Ascending aorta (tissue), 2 donors: ENCODE measurements around the gene PREP. TPM values are rescaled to one million over a fixed set of nuclear protein-coding genes. Genes with fewer than 3 reads are reported as not detected.

Experiments
- DNase-seq, 2 donors: peaks; one replicate each; pipeline ENCODE4 v3.0.0-alpha.2; 2019; ENCODE audit warnings: low spot score in 2 of 2
- H3K27ac ChIP-seq, 2 donors: fragments of 200-600 bp; sonication (generic); one replicate each; pipeline ENCODE4 v1.5.1; 2016 to 2017; ENCODE audit warnings: mild to moderate bottlenecking in 1 of 2
- H3K27me3 ChIP-seq: fragments of 200-600 bp; sonication (generic); one replicate; pipeline ENCODE4 v1.5.1; 2017
- H3K36me3 ChIP-seq, 2 donors: fragments of 200-600 bp; sonication (generic); one replicate each; pipeline ENCODE4 v1.5.1; 2016
- H3K4me1 ChIP-seq, 2 donors: fragments of 200-600 bp; sonication (generic); one replicate each; pipeline ENCODE4 v1.5.1; 2016 to 2017; ENCODE audit warnings: mild to moderate bottlenecking in 1 of 2
- H3K4me3 ChIP-seq, 2 donors: fragments of 200-600 bp; sonication (generic); one replicate each; pipeline ENCODE4 v1.5.1; 2016 to 2017; ENCODE audit warnings: mild to moderate bottlenecking in 1 of 2
- H3K9me3 ChIP-seq, 2 donors: fragments of 200-600 bp; sonication (generic); one replicate each; pipeline ENCODE4 v1.5.1; 2016
- intact Hi-C: fragments of 100-400 bp; cut with DNase I; formaldehyde crosslinking; loops from one replicate; pipeline ENCODE4 v1.15.1; 2023
- total RNA-seq: library from RNA; depleted of rRNA; stranded (reverse); fragments of >200 nt; gene quantifications from one replicate; pipeline ENCODE4 v1.1.0, GENCODE V29; 2016
- TF ChIP-seq, protein P1 (sequence below), 3 experiments: fragments of 200-600 bp in 2 of 3; fragments of 450-650 bp in 1 of 3; sonication (generic) in 2 of 3; IDR thresholded peaks; one replicate each; pipeline ENCODE4 v1.5.1; 2016 to 2019; ENCODE audit warnings: antibody characterized with exemption in 3 of 3, mild to moderate bottlenecking in 1 of 3, moderate library complexity in 1 of 3

PREP gene
- total RNA-seq, 1 donor from 2014 or later = 5.1 TPM

DNA sequence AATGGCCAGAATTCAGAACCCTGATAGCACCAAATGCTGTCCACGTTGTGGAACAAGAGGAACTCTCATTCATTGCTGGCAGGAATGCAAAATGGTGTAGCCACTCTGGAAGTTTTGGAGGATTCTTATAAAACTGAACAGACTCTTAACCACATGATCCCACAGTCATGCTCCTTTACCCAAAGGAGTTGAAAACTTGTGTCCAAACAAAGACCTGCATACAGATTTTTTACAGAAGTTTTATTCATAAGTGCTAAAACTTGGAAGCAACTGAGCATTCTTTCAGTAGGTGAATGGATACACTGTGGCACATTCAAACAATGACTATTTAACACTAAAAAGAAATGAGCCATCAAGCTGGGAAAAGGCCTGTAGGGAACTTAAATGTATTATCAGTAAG, 32.5 kb downstream of the PREP start:
- no peak for DNase-seq
- Histone ChIP-seq H3K27ac (no peak overlapping the region), H3K4me1 (no peaks in the 10 kb centered on the region), H3K36me3 (peaks cover 18 to 46% of the 10 kb centered on the region in 2 donors), H3K27me3 (no peaks in the 10 kb centered on the region), H3K4me3 (no peak overlapping the region), H3K9me3 (no peaks in the 10 kb centered on the region)
- TF ChIP-seq, protein P1, sequence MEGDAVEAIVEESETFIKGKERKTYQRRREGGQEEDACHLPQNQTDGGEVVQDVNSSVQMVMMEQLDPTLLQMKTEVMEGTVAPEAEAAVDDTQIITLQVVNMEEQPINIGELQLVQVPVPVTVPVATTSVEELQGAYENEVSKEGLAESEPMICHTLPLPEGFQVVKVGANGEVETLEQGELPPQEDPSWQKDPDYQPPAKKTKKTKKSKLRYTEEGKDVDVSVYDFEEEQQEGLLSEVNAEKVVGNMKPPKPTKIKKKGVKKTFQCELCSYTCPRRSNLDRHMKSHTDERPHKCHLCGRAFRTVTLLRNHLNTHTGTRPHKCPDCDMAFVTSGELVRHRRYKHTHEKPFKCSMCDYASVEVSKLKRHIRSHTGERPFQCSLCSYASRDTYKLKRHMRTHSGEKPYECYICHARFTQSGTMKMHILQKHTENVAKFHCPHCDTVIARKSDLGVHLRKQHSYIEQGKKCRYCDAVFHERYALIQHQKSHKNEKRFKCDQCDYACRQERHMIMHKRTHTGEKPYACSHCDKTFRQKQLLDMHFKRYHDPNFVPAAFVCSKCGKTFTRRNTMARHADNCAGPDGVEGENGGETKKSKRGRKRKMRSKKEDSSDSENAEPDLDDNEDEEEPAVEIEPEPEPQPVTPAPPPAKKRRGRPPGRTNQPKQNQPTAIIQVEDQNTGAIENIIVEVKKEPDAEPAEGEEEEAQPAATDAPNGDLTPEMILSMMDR (IDR thresholded peaks at IDR 0.05) = no peak
- intact Hi-C loops = no loop called here

DNA sequence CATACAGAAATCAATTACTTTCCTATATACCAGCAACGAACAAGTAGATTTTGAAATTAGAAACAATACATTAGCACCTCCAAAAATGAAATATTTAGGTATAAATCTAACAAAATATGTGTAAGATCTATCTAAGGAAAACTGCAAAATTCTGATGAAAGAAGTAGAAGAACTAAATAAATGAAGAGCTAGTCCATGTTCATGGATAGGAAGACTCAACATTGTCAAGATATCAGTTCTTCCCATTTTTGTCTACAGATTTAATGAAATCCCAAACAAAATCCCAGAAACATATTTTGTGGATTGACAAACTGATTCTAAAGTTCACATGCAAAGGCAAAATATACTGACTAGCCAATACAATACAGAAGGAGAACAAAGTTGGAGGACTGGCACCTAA, 33.7 kb downstream of the PREP start:
- Histone ChIP-seq H3K9me3 (no peaks in the 10 kb centered on the region), H3K27ac (no peak overlapping the region), H3K36me3 (peaks cover 18 to 56% of the 10 kb centered on the region in 2 donors), H3K4me1 (no peaks in the 10 kb centered on the region), H3K27me3 (no peaks in the 10 kb centered on the region), H3K4me3 (no peak overlapping the region)
- TF ChIP-seq, protein P1 (IDR thresholded peaks at IDR 0.05) = no peak
- DNase-seq = no peak
- intact Hi-C loops = no loop called here

DNA sequence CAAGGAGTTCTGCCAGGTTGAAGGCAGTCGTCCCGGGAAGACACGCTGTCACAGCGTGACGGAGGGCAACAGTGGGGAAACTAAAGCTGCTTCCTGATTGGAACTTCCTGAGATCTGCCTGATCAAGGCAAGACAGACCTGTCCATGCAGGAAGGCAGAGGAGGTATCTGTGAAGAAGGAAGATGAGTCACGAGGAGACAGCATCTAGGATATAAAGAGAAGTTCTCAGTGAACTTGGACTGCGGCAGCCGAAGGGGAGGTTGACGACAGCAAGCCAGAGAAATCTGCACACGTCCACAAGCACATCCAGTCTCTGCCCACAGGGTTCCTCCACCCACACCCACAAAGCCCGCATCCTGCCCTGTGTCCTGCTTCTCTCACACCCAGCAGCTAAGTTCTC, 38.6 kb downstream of the PREP start:
- Histone ChIP-seq H3K27ac (no peak overlapping the region), H3K36me3 (peaks cover 19 to 43% of the 10 kb centered on the region in 2 donors), H3K4me3 (no peak overlapping the region), H3K27me3 (no peaks in the 10 kb centered on the region), H3K9me3 (no peaks in the 10 kb centered on the region), H3K4me1 (no peaks in the 10 kb centered on the region)
- TF ChIP-seq, protein P1 (IDR thresholded peaks at IDR 0.05) = no peak
- no peak for DNase-seq
- intact Hi-C loops = no loop called here

DNA sequence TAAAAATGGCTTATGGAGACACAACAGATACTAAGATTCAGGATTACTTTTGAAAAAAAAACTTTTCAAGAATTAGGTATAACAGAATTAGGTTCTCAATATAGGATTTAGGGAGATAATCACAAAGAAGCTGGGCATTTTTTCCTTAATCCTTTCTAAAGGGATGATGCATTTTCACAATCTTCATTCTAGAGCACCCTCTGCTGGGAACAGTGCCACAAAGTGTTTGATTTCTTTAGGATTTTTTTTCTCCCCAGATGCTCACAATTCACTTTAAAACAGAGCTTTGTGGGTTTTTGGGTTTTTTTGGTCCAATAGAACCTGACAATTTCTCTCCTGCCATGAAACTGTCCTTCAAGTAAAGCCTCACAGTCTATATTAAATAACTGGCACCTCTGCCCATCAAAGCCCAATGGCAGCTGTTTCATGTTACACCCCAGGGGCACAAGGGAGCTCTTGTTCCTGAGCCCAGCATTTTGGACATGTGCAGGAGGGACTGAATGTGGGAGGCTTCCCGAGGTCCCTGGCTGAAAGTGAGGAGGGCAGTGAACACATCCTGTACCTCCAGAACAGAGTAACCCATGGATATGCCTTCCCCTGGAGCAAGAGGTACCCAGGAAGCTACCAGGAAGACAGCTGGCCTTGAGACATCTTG, 39.7 kb downstream of the PREP start:
- no peak for DNase-seq
- intact Hi-C loops = no loop called here
- no peaks in the 10 kb centered on the region for H3K9me3 ChIP-seq
- H3K27ac ChIP-seq = no peak overlapping the region
- no peaks in the 10 kb centered on the region for H3K4me1 ChIP-seq
- no peak overlapping the region for H3K4me3 ChIP-seq
- no peaks in the 10 kb centered on the region for H3K27me3 ChIP-seq
- TF ChIP-seq, protein P1 (IDR thresholded peaks at IDR 0.05) = no peak
- H3K36me3 ChIP-seq = peaks cover 12 to 39% of the 10 kb centered on the region in 2 donors

DNA sequence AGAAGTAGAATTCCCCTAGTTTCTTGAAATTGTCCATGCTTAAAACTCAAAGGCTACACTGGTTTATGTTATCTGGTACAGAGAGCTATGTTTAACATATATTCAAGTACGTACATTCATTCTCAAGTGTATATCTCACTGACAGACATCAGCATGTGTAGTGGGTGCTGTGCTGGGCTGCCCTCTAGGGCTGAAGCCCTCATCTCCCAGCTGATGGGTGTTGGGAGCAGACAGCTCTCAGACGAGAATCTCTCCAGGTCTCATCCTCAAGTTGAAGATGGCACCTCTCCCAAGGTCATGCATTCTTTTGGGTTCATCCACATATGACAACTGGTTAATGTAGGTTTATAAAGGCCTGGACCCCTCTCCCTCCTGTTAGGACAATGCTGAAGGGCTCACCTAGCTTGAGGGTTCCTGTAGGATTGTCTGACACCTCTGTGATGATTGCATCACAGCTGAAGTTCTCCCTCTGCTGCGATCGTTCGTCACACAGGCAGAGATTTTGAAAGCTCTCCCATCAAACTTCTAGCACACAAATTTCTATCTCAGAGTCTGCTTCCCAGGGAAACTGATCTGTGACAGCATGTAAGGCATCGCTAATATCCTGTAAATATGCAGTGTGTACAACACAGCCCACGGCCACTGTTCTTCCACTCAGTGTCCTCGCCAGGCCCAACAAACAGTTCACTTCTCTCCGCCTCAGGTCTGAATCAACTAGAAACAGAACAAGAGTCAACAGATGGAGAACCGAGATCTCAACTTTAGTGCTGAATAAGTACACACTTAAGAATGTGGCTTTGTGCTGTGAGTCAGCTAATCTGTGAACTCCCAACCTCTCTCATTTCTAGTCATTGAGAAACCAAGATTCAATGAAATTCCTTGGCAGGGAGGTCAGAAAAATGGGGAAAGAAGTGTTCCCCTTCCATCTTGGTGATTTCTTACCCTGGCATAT, 43.2 kb downstream of the PREP start:
- Histone ChIP-seq H3K27ac (no peak overlapping the region), H3K27me3 (no peaks in the 10 kb centered on the region), H3K9me3 (no peaks in the 10 kb centered on the region), H3K4me3 (no peak overlapping the region), H3K4me1 (no peaks in the 10 kb centered on the region), H3K36me3 (peaks cover 9 to 27% of the 10 kb centered on the region in 2 donors)
- intact Hi-C loops = no loop called here
- no peak for DNase-seq
- TF ChIP-seq, protein P1 (IDR thresholded peaks at IDR 0.05) = no peak
